GM21360 (cell line): ENCODE measurements around the gene BTG1.

ENCODE experiments used
- ATAC-seq: cut with Tn5 transposase; IDR thresholded peaks from one replicate; pipeline ENCODE4 v1.9.1; 2021; ENCODE audit warnings: mild to moderate bottlenecking, moderate library complexity; ENCODE audit not compliant: unreplicated experiment

Gene BTG1, protein sequence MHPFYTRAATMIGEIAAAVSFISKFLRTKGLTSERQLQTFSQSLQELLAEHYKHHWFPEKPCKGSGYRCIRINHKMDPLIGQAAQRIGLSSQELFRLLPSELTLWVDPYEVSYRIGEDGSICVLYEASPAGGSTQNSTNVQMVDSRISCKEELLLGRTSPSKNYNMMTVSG

DNA sequence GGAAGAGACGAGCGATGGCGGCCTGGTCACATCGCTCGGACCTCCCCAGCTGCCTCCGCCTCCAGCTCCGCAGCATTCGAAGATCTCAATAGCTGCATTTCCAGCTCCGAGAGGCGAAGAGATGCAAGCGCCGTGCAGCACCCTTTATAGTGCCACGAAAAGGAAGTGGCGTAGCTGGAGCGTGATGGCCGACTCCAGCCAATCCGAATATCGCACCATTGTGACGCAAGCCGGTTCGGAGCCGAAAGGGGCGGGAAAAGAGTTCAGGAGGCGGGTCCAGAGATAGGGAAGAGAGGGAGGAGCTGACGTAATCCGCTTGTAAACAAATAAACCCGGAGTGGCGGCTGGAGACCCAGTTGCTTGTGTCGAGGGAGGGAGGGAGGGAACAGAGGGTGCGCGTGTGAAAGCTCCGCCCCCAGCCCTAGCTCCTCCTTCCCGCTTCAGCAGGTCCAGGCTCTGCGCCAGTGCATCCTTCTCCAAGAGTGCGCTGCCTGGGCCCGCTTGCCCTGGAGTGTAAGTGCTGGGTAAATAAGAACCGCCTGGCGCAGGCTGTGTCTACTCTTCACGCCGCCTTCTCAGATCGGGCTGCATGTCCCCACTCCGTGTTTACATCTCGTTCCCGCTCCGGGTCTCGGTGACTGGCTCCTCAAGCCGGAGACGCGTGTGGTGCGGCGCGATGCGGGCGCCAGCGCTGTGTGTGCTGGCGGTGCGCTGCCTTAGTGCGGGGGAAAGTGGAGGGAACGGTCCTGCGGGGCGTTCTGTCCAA is at the start of gene BTG1:
Gene BTG1, minus strand, starts transcription at position 116 of the 766 bp plus-strand sequence. CDS start 311 bp downstream, outside the sequence.
- peak; percentile 69 for ATAC-seq

DNA sequence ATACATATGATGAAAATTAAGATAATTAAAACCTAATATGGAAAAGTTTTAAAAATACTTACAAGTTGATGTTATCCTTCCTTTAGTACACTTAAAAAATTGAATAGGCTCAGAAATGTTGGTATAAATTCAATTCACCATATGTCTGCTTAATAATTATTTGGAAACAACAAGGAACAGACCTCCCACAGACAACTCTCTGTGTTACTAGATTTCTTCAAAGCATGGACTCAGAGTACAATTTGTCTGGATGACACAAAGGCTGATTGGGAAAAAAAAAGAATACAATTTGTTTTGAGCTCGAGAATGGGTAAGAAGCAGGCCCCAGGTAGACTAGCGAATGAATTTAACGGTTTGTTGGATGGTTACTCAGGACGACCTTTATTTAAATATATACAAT is 48.9 kb upstream of the BTG1 start:
- ATAC-seq, result no peak

DNA sequence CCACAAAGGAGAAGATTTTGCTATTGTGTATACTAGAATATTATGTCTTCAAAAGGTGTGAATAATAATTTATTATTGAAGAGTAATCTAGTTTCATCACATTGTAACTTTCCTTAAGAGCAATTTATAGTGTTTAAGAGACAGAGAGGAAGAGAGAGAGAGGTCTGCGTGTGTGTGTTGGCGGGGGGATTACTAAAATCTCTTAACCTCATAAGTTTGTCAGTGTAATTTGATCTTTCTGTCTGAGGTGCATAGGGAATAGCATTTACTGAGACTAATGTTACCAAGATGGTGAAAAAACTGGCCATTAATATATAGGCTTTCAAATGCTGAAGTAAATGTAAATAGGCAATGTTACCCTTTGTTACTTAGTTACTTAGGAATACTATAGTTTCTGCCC is 48.2 kb upstream of the BTG1 start:
- ATAC-seq, result no peak

DNA sequence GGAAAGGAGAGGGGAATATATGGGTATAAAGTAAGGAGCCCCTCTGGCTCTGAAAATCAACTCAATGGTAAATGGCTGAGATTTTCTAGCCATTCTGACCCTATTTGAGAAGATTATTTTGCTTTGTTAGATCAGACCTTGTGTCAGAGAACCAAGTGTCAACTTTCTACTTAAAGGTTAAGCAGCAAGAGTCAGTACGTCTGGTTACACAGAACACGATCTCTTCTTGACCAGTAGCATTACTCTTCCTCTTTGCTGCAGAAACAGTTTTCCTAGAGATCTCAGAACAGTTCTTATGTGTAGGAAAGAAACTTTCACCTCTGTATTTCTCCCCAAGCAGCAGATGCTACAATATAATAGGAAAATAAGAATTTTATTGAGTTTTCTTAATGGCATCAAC is 47.4 kb upstream of the BTG1 start:
- ATAC-seq, result no peak

DNA sequence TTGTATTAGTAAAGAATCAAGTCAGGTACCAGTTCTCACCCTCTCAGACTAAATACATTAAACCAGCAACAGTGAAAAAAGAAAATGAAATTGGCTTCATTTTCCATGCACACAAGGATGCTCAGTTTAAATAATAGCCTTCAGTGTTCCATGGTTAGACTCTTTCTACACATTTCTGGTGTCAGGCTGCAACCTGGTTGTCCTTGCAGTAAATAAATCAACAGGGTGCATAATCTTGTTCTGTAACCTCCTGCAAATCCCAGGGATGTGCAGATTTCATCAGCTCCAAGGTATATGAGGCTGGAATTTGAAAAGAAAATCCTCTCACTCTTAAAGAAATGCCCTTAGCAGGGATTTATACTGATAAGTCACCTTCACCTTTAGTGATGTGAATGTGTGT is 46.7 kb upstream of the BTG1 start:
- ATAC-seq, result no peak

DNA sequence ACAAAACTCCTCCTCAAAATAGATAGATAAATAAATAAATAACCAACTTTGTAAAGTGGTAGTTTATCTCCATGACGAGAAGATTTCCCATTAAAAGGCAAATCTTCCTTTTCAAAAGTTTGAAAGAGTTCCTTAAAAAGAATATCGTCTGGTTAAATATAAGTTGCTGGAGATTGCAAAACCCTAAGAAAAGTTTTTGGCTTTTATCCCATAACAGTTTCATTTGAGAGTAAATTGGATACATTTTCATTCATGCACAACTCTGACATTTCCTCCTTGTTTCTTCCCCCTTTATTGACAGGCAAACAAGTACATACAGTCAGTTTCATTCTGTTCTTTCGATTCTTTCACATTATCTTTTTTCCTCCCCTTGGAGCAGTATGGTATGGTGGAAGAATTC is 45.4 kb upstream of the BTG1 start:
- no peak for ATAC-seq

DNA sequence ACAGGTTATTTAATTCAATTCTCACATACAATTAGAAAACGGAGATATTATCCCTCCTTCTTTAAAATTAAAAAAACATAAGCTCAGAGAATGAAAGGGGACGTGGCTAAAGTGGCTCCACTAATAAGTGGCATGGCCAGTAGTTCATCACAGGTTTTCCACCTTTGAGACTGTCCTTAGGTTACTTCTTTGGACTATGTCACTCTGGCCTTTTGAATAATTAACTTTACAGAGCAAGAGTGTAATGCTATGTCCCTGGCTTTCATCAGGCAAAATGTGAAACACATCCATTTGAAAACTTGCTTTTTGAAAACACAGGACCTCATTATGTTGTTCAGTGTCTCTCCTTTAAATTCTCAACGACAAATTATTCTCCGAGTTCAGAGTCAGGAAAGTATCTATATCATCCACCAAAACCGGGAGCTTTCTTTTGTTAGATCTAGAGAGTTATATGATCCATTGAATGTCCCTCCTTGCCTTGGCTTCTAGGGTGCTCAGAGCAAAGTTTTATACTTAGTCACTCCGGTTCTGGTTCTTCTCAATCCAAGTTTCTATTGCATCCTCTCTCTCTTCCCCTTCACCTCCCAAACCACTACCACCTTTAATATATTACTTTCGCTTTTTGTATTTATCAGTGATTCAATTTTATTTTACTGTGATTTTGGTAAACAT is 43.0 kb upstream of the BTG1 start:
- ATAC-seq, result no peak

DNA sequence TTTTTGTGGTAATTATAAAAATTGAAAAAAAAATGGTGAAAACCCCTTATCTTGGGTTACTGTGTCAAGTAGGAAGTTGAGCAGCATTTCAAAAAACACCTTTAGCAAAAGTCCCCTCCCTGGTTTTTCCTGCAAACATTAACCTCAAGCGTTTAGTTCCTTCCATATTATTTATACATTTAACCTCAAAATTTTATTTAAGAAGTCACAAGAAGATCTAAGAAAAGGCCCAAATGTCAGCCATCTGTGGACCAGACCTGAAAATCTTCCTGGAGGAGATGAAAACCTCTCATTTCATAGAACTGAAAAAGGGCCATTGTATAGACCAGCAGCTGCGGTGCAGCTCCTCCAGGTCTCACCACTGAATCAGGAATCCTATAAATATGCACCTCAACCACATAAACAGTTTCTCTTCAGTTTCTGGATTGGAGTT is 40.4 kb upstream of the BTG1 start:
- ATAC-seq, result peak; percentile 36

DNA sequence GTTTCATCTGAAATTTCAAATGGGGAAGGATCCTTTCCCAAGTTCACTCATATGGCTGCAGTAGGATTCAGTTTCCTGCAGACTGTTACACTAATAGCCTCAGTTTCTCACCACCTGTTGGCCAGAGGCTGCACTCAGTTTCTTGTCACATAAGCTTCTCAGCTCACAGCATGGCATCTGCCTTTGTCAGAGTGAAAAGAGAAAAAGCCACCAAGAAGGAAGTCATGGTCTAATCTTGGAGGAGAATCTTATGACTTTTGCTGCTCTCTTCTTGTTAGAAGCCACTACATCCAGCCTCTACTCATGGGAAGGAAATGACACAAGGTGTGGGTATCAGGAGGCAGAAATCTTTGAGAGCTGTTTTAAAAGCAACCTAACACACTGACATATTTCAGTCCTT is 39.4 kb upstream of the BTG1 start:
- ATAC-seq, result peak; percentile 73

DNA sequence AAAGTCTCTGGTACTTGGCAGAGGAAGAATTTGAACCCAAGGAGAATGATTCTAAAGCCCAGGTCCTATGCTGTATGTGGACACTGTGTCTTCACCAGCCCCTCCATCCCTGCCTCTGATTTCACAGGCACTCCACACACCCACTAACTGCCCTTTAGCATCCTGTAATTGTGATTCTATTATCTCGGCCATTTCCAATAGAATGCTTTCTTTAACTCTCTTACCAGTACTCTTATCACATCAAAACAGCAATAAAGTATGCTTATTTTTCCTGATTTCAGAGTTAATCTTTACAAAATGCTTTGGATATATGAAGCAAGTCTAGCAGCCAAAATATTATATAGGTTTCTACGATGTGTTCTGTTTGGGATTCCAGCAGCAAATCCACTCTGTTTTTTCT is 37.9 kb upstream of the BTG1 start:
- no peak for ATAC-seq

DNA sequence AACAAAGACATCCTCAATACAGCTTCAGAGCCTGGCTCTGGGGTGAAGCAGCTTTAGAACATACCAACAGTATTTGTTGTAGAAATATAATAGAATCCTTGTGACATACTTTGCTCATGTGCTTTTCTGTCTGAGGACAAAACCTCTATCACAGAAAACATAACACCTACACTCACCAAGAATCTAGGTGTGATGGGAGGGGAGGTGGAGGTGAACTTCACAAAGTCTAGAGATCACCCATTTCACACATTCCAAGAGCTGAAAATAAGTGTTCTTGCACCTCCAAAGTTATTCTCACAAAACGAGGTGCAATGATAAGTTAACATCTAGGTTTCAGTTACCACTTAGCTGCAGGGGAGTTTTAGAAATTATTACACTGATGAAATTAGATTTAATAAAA is 32.7 kb upstream of the BTG1 start:
- ATAC-seq, result no peak

DNA sequence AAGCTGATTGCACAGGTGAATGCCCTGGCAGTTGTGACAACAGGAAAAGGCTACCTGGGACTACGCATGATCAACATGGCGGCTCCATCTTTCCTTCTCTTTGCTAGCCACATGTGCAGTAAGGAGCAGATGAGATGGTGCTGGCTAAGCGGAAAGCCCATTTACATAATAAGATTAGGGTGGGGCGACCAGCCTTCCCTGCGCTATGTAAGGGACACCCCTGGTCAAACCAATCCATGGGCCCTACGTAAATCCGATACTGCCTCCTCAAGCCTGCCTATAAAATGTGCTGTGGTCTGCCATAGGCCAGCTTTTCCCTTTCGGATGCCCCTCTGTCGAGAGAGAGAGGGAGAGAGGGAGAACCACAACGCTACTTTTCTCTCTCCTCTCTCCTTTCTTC is 31.0 kb upstream of the BTG1 start:
- ATAC-seq, result no peak

DNA sequence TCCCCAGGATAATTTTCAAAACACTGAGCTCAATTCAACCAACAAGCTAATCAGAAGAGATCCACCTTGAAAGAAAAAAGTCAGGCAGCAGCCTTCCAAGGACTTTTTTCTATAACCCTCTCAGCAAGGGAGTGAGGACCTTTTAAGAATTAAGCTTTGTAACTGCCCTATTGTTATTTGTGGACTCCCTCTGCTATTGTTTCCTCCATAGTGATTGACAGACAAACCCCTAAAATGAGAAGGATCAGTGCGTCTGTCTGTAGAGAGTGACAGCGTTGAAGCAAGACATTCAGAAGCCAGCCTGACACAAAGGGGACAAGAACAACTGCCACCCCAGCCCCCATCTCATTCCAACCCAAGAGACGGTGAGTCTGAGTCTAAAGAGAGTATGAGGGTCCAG is 30.3 kb upstream of the BTG1 start:
- ATAC-seq, result no peak

DNA sequence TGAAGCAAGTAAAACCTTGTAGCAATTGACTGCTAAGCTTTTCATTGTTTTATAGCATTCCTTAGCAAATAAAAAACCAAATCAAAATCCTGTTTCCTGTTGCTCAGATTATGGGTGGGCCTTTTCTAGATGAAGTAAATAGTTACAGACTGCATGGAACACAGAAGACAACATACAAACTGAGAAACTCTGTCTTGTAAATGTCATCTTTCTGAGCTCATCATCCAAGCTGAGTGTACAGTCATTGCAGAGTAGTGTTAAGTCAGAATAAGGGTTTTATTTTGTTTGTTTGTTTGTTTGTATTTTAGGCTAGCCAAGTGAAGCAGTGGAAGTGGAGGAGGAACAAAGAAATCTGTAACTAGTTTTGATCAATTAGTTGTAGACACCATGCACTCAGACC is 24.4 kb upstream of the BTG1 start:
- ATAC-seq, result no peak

DNA sequence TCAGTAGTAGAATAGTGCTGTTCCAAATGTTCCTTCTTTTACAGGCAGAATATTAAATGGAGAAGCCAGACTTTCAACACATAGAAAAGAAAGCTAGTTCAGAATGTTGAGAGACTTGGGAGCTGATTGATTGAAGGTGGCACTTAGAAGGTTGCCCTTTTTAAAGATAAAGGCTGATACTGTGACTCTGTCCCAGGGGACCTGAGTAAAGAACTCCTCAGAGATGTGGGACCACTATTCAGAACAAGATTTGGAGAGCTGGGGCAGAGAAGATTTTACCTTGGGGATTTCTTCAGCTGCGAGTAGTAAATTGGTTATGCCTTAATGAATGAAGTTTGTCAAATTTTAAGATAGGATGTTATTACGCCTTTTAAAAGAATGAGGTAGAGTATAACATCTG is 21.4 kb upstream of the BTG1 start:
- ATAC-seq, result no peak

DNA sequence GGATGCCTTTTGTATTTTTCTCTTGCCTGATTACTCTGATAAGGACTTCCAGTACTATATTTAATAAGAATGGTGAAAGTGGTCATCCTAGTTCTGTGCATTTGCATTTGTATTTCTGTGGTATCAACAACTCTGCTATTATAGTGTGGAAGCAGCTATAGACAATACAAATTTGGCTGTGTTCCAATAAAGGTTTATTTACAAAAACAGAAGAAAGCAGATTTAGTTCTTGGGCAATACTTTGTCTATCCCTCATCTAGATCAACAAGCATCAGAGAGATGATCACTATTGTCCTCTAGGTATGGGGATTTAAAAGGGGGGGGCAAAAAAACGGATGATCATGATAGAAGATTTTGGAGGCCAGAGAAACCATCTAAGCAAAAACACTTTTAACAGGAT is 19.1 kb upstream of the BTG1 start:
- no peak for ATAC-seq

DNA sequence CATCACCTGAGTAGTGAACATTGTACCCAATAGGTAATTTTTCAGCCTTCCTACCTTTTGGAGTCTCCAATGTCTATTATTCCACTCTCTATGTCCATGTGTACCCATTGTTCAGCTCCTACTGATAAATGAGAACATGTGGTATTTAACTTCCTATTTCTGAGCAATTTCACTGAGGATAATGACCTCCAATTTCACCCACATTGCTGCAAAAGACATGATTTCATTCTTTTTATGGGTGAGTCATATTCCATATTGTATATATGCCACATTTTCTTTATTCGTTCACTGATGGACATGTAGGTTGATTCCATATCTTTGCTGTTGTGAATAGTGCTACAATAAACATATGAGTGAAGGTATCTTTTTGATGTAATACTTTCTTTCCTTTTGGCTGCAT is 16.4 kb upstream of the BTG1 start:
- ATAC-seq, result no peak

DNA sequence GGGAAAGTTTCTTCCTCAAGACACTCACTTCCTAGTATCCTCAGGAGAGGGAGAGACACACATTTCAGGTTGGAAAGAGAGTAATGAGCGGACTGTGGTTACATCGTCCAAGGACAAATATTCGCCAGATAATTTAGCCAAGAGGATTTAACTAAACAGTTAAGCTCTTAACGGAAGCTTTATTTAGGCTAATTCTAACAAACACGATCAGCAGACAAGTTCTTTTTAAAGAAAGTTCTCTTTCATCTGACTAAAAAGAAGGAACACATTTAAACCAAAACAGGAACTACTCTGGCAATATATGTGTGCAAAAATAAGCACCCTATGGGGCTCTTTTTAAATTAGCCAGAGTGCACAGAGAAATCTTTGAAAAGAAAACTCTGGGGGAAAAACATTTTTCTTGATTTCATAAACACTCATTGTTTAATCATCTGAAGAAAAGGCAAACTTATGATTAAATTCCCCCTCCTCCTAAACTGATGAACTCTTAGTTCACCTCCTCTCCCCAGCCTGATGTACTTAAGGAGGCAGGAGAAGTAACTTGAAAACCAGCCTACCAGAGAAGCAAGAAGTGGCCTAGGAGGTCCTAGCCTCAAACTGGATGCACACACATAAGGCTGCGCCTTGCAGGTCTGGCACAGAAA is 13.3 kb upstream of the BTG1 start:
- peak; percentile 44 for ATAC-seq

DNA sequence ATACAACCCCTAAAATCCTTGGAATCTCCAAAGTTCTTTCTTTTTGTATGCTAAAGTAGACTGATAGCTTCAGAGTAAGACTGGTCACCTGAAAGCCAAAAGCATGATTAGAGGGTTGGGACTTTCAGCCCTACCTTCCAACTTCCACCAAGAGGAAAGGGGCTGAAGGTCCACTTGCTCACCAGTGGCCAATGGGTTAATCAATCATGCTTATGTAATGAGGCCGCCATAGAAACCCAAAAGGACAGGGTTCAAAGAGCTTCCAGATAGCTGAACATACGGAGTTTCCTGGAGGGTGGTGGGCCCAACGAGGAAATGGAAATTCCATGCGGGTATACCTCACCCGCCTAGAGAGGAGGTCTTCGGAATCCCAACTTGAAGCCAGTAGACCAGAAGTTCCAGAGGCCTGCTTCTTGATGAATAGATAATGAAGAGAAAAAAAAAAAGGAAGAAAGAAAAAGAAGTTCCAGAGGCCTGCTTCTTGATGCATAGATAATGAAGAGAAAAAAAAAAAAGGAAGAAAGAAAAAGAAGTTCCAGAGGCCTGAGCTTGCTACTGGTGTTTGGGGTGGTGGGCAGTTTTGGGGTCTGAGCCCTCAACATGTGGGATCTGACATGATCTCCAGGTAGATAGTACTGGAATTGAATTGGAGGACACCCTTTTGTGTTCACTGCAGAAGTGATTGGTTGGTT is 11.2 kb upstream of the BTG1 start:
- no peak for ATAC-seq

DNA sequence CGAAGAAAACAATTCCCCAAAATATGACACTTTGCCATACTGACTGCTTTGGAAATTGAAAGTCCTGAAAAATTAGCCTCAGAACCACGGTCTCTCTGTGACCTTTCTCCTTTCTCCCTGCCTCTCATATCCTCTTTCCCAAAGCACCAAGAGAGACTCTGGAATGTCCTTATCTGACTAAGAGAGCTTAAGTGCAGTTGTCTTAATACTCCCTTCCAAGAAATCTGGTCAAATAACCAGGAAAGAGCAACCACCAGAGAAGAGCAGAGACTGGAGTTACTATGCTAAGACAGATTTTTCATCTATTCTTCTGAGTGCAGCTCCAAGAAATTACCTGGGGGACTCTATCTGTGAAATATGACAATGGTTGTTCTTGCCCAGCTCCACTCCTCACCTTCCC is 10.5 kb upstream of the BTG1 start:
- no peak for ATAC-seq

DNA sequence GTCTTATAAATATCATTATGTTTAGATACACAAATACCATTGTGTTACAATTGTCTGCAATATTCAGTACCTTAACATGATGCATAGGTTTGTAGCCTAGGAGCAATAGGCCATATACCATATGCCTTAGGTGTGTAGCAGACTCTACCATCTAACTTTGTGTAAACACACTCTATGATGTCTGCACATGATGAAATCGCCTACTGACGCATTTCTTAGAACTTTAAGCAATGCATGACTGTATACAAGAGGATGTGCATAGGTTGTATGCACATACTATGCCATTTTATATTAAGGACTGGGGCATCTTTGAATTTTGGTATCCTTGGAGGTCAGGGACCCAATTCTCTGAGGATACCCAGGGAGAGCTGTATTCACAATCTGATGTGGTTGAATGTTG is 10.1 kb upstream of the BTG1 start:
- ATAC-seq, result no peak
